ENCODE results near the gene NECAB3. TPM values are rescaled to one million over a fixed set of nuclear protein-coding genes. Genes with fewer than 3 reads are reported as not detected.

Gene NECAB3
- total RNA-seq, 4 donors from 2014 or later = 19.1 to 29.8 (median 26.8) TPM

- no peak for ATAC-seq (ENCODE audit: low FRiP score)
- no peak for TF ChIP-seq CTCF (IDR thresholded peaks at IDR 0.05)
- no peak for DNase-seq (ENCODE audit: low spot score)
Measured at GRCh38 chr20:33656783-33657703, 17.2 kb downstream of the NECAB3 start.

GRCh38 chr20:33656010-33656782 is 18.0 kb downstream of the NECAB3 start:
- DNase-seq (ENCODE audit: low spot score) (no peak), ATAC-seq (ENCODE audit: low FRiP score) (no peak)
- no peak for TF ChIP-seq CTCF (IDR thresholded peaks at IDR 0.05)

DNA sequence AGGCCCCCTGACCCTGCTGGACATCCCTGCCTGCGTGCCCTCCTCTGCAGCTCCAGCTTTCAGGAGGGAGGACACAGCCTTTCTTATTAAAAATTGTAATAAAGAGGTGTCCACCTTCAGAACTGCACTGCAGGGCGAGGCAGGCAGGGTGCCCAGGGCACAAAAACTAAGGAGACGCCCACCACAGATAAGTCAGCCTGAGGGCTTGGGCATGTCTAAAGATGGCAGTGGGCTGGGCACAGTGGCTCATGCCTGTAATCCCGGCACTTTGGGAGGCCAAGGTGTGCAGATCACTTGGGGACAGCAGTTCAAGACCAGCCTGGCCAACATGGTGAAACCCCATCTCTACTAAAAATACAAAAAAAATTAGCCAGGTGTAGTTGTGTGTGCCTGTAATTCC is 19.1 kb downstream of the NECAB3 start:
- DNase-seq (ENCODE audit: low spot score) (no peak), ATAC-seq (ENCODE audit: low FRiP score) (no peak)
- no peak for TF ChIP-seq CTCF (IDR thresholded peaks at IDR 0.05)

DNA sequence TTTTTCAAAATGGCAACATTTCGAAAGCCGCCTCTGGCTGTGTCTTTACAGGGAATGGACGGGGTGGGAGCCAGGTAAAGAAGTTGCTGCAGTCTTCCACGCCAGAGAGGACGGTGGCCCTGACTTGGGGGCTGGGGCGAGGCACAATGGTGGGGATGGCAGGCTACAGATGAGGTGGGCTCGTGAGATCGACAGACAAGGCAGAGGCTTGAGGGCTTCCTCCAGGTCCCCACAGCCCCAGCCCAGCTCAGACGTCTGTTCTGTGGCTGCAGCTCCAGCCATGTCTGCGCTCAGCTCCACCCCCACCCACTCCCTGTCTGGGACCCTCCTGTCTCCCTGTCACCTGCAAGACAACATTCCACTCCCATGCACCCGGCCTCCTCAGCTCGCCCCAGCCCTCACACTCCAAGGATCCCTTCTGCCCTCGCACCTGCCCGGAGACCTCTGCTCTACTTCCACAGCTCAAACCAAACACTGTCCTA is 19.5 kb downstream of the NECAB3 start:
- no peak for TF ChIP-seq CTCF (IDR thresholded peaks at IDR 0.05)
- ATAC-seq (ENCODE audit: low FRiP score) (no peak), DNase-seq (ENCODE audit: low spot score) (no peak)

DNA sequence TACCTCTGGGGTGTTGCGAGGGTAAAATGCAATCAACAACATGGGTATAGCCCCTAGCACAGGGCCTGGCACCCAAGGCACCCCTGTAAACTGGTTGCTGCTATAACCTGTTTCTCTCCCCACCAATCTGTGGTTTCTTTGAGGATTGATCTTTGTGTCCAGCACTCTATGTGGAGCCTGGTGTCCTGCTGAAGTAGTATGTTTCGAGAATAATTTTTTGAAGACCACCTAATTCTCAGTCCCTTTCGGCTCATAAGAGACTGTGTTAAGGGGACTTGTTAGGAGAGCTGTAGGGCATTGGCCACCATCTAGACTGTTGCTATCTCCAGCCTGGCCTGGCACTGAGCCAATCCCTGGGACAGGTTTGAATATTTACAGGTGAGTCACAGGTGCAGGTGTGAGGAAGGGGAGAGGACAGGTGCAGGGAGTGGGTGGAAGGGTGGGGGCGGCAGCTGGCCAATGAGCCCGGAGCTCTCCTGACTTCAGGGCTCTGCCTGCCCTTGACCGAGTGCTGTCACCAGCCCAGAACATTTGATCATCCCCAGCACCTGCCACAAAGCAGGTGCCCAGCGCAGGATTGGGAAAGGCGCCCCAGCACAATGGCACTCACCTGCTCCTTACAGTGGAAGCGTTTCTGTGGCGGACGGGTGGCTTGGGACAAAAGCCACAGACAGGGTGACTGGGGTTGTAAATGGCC is 20.2 kb downstream of the NECAB3 start:
- TF ChIP-seq CTCF (IDR thresholded peaks at IDR 0.05) = no peak
- no peak for DNase-seq (ENCODE audit: low spot score)
- ATAC-seq (ENCODE audit: low FRiP score) = no peak

DNA sequence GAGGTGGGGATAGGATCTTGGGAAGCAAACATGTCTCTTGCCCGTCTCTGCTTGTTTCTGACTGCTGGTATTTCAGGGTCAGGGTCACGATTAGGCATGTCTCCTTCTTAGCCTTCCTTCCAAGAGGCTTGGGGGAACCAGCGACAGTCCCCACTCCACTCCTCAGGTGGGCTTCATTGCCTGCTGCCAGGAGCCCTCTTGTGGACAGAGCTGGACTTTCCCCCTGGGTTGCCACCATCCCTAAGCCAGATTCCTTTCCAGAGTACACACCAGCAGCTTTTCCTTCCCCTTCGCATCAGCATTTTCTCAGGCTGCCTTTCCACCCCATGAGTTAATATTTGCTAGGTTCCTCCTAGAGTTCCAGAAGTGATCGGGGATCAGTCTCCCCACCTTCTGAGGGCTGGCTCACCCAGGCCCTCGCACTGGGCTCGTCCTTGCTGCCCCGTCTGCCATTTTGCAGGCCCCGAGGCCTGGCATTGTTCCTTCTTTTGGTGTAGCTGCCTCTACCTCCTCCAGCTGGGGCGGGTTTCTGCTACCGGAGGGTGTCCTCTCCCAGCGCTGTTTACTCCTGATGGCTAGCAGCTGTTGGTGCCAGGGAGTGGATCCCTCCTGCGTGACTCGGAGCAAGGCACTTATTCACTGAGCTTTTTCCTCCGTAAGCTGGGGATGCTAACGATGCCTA is 20.9 kb downstream of the NECAB3 start:
- DNase-seq (ENCODE audit: low spot score) (no peak), ATAC-seq (ENCODE audit: low FRiP score) (peak; percentile 54)
- TF ChIP-seq CTCF (IDR thresholded peaks at IDR 0.05) = peak in 1 of 3 donors; percentile 59
